Stimulated activated CD4-positive, alpha-beta T cell treated with anti-CD3 and anti-CD28 coated beads, Interleukin-4, amount 100 ng/mL, for 1 hour (primary cell): ENCODE results near the gene APOH.

Source experiments
- DNase-seq: peaks from one replicate; pipeline ENCODE4 v3.0.0-alpha.2; 2020

Gene APOH

GRCh38 chr17:66190738-66191592 lies 38.2 kb downstream of the APOH start:
- peak; percentile 8 for DNase-seq

- DNase-seq, result no peak
Measured at GRCh38 chr17:66187718-66188117, 41.5 kb downstream of the APOH start.

- DNase-seq, result no peak
Measured at GRCh38 chr17:66185862-66186261, 43.4 kb downstream of the APOH start.

GRCh38 chr17:66184392-66184791 lies 44.8 kb downstream of the APOH start:
- DNase-seq, result no peak

GRCh38 chr17:66183529-66183928 lies 45.7 kb downstream of the APOH start:
- no peak for DNase-seq

- DNase-seq, result no peak
Measured at GRCh38 chr17:66178642-66179041, 50.6 kb downstream of the APOH start.

- DNase-seq, result no peak
Measured at GRCh38 chr17:66177048-66177447, 52.2 kb downstream of the APOH start.

- no peak for DNase-seq
Measured at GRCh38 chr17:66175892-66176291, 53.3 kb downstream of the APOH start.

GRCh38 chr17:66172691-66173223 lies 56.5 kb downstream of the APOH start:
- DNase-seq, result no peak

- DNase-seq, result no peak
Measured at GRCh38 chr17:66172144-66172543, 57.1 kb downstream of the APOH start.

- DNase-seq, result no peak
Measured at GRCh38 chr17:66171692-66172091, 57.5 kb downstream of the APOH start.

- no peak for DNase-seq
Measured at GRCh38 chr17:66171172-66171571, 58.0 kb downstream of the APOH start.

GRCh38 chr17:66169839-66170238 lies 59.4 kb downstream of the APOH start:
- no peak for DNase-seq

- DNase-seq, result no peak
Measured at GRCh38 chr17:66167189-66167815, 61.9 kb downstream of the APOH start.

GRCh38 chr17:66165537-66166123 lies 63.6 kb downstream of the APOH start:
- DNase-seq, result no peak
